Measurements from ENCODE around the gene ZBTB25.

GRCh38 chr14:64502887-64503433, 678 bp downstream of the ZBTB25 start:
- TF ChIP-seq, protein P1, sequence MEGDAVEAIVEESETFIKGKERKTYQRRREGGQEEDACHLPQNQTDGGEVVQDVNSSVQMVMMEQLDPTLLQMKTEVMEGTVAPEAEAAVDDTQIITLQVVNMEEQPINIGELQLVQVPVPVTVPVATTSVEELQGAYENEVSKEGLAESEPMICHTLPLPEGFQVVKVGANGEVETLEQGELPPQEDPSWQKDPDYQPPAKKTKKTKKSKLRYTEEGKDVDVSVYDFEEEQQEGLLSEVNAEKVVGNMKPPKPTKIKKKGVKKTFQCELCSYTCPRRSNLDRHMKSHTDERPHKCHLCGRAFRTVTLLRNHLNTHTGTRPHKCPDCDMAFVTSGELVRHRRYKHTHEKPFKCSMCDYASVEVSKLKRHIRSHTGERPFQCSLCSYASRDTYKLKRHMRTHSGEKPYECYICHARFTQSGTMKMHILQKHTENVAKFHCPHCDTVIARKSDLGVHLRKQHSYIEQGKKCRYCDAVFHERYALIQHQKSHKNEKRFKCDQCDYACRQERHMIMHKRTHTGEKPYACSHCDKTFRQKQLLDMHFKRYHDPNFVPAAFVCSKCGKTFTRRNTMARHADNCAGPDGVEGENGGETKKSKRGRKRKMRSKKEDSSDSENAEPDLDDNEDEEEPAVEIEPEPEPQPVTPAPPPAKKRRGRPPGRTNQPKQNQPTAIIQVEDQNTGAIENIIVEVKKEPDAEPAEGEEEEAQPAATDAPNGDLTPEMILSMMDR (IDR thresholded peaks at IDR 0.05) = no peak
- TF ChIP-seq POLR2A (IDR thresholded peaks at IDR 0.05) = no peak

All from adrenal gland (tissue), 5 donors.